GM12875 (cell line): ENCODE results near the gene COL9A2.
"Not testable (repeated sequence)": the region's sequence is repeated elsewhere in the genome, so short reads cannot be mapped to it uniquely, and the experiment has no call there.

Source experiments
- H3K4me3 ChIP-seq: one replicate; pipeline ENCODE4 v1.5.1; 2011; ENCODE audit warnings: low read depth, low read length, control low read depth
- TF ChIP-seq, protein P1 (sequence below): IDR thresholded peaks from 2 replicates; pipeline ENCODE4 v1.5.1; 2011; ENCODE audit warnings: low read depth, mild to moderate bottlenecking, control low read depth, inconsistent platforms, low read length, moderate library complexity, borderline replicate concordance; ENCODE audit not compliant: insufficient read depth

COL9A2 gene

DNA sequence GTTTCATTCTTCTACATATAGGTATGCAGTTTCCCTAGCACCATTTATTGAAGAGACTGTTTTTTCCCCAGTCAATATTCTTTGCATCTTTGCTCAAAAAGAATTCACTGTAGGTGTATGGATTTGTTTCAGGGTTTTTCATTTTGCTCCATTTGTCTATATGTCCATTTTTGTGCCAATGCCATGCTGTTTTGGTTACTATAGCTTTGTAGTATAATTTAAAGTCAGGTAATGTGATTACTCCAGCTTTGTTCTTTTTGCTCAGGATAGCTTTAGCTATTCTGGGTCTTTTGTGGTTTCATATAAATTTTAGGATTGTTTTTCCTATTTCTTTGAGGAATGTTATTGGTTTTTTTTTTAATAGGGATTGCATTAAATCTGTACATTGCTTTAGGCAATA, 40.5 kb upstream of the COL9A2 start:
- H3K4me3 ChIP-seq, result no peak overlapping the region
- TF ChIP-seq, protein P1, sequence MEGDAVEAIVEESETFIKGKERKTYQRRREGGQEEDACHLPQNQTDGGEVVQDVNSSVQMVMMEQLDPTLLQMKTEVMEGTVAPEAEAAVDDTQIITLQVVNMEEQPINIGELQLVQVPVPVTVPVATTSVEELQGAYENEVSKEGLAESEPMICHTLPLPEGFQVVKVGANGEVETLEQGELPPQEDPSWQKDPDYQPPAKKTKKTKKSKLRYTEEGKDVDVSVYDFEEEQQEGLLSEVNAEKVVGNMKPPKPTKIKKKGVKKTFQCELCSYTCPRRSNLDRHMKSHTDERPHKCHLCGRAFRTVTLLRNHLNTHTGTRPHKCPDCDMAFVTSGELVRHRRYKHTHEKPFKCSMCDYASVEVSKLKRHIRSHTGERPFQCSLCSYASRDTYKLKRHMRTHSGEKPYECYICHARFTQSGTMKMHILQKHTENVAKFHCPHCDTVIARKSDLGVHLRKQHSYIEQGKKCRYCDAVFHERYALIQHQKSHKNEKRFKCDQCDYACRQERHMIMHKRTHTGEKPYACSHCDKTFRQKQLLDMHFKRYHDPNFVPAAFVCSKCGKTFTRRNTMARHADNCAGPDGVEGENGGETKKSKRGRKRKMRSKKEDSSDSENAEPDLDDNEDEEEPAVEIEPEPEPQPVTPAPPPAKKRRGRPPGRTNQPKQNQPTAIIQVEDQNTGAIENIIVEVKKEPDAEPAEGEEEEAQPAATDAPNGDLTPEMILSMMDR, result no peak

DNA sequence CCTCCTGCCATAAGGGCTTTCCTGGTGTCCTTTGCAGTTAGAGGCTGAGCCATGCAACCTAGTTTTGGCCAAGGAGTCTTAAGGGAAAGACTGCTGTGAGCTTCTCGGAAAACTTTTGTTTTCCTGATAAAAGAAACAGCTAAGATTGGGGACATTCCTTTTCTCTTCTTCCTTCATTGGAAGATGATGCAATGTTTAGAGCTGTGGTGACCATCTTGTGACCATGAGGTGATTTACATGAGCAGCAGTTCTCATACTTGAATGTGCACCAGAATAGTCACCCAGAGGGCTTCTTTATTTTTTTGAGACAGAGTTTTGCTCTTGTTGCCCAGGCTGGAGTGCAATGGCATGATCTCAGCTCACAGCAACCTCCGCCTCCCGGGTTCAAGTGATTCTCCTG, 36.0 kb upstream of the COL9A2 start:
- no peak overlapping the region for H3K4me3 ChIP-seq
- TF ChIP-seq, protein P1, result no peak

DNA sequence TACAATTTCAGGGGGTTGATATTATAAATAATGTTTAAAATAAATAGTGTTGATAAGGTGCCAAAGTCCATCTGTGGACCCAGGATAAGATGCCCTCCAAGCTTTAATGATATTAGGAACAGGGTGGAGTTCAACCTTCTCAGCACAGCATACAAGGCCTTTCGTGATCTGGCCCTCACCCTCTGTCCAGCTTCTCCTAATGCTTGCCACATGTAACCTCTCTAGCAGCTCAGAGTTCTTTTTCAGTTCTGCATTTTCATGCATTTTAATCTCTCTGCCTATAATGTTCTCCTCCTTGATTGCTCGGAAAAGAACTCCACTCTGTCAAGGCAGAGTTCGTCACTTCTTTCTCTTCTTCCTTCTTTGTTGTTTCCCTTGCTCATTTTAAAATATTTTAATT, 35.0 kb upstream of the COL9A2 start:
- H3K4me3 ChIP-seq, result no peak overlapping the region
- TF ChIP-seq, protein P1, result no peak

DNA sequence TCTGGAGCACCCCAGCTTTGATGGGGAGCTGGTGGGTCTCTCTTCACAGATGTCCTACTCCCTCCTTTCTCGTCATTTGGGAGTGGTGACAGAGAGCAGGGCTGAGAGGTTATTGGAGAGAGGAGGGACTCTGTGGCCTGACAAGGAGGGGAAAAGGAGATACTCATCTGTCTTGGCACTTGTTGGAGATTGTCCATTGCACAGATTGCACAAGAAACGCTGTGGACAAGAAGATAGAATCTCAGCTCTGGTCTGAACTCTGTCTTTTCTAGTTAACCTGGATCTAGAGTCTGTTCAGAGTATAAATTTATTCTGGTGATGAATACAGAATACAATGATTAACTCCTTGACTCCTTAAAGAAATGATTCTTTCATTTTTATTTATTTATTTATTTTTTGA, 34.0 kb upstream of the COL9A2 start:
- TF ChIP-seq, protein P1, result no peak
- no peak overlapping the region for H3K4me3 ChIP-seq

DNA sequence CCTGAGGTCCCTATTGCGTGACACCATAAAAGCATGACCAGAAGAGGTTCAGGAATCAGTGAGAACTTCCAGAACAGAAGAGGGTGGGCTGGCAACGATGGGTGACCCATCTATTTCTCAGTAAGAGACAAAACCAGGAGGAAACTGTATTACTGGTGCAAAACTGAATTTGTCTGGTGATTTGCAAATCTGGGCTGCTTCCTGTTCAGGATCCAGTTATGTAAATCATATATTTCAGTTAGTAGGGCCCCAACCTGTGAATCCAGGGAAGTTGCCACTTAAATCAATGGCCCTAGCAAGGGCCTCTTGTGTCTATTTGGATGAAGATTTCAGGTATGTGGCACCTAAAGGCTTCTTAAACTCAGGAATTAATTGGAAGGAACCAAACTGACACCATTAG, 33.3 kb upstream of the COL9A2 start:
- H3K4me3 ChIP-seq, result no peak overlapping the region
- TF ChIP-seq, protein P1, result no peak

DNA sequence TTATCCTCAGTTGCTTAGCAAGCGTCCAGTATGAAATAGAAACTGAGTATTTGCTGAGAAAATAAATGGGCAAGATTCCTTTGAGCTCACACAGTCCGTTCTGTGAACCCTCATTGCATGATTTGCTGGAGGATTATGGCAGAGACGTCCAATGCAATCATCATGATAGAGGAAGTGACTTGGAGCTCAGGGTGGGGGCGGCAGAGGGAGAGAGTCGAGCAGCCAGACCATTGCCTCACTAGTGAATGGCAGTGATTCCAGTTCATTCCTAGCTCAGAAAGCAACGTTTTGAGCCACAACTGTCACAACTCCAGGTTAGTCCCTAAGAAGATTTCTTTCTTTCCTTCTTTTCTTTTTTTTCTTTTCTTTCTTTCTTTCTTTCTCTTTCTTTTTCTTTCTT, 27.5 kb upstream of the COL9A2 start:
- H3K4me3 ChIP-seq, result no peak overlapping the region
- TF ChIP-seq, protein P1, result no peak

DNA sequence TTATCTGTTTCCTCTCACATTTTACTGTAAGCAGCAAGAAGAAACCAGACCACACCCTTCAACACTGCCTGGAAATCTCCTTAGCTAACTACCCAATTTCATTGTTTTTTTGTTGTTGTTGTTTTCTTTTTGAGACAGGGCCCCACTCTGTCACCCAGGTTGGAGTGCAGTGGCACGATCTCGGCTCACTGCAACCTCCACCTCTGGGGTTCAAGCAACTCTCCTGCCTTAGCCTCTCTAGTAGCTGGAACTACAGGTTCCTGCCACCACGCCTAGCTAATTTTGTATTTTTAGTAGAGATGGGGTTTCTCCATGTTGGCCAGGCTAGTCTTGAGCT, 25.3 kb upstream of the COL9A2 start:
- not testable (repeated sequence) for H3K4me3 ChIP-seq
